Measurements from ENCODE around the gene SLC7A6OS.

The SLC7A6OS gene

DNA sequence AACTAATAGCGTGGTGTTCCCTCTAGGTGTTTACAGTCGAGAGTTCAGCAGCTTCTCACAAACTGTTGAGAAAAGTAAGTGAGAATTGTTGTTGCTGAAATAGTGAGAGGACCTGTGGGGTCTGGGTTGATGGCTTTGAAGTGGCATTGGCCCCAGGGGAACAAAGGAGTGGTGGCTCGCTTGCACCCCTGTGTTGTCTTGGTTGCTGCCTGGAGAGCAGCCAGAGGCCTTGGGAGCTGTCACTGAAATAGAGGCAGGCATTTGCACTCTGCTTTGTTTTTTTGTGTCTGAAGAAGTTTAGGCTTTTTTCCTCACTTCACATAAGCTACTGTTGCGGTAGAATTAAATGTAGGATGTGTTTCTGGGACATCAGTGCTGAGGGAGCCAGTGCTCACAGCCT is 36.9 kb upstream of the SLC7A6OS start:
- H3K27me3 ChIP-seq (replicated peaks; ENCODE audit: control insufficient read depth, insufficient read depth, low read length): no peaks in the 10 kb centered on the region
- TF ChIP-seq, protein P1, sequence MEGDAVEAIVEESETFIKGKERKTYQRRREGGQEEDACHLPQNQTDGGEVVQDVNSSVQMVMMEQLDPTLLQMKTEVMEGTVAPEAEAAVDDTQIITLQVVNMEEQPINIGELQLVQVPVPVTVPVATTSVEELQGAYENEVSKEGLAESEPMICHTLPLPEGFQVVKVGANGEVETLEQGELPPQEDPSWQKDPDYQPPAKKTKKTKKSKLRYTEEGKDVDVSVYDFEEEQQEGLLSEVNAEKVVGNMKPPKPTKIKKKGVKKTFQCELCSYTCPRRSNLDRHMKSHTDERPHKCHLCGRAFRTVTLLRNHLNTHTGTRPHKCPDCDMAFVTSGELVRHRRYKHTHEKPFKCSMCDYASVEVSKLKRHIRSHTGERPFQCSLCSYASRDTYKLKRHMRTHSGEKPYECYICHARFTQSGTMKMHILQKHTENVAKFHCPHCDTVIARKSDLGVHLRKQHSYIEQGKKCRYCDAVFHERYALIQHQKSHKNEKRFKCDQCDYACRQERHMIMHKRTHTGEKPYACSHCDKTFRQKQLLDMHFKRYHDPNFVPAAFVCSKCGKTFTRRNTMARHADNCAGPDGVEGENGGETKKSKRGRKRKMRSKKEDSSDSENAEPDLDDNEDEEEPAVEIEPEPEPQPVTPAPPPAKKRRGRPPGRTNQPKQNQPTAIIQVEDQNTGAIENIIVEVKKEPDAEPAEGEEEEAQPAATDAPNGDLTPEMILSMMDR (IDR thresholded peaks at IDR 0.05; ENCODE audit: insufficient read depth, low read length, poor library complexity, severe bottlenecking): no peak
- peaks cover 30% of the 10 kb centered on the region for H3K36me3 ChIP-seq (ENCODE audit: control insufficient read depth, insufficient read depth, low read length)
- no peak overlapping the region for H3K4me3 ChIP-seq (replicated peaks; ENCODE audit: low read depth, low read length)
- DNase-seq (ENCODE audit: extremely low read depth, insufficient read length): no peak

DNA sequence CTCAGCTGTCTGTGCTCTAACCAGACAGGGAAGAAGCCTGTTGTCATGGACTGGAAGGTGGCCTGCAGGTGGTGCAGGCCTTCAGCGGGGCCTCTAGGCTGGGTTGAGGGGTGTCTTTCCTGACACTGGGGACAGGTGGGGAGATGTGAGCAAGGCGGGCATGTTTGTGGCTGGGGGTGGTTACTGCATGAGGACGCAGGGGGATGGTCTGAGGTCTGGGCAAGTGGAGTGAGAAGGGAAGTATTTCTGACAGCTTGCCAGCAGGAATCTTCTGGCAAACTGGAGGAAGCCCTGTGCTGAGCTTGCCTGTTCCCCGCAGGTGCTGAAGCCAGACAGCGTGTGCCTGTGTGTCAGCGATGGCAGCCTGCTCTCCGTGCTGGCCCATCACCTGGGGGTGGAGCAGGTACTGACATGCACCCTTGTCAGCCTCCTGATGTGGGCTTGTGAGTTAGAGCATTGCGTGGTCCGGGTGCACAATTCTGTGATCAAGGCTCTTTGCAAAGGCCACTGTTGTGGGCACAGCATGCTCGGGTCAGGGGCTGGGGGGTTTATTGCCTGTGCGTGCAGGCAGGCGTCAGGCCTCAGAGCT is 36.2 kb upstream of the SLC7A6OS start:
- no peak overlapping the region for H3K4me3 ChIP-seq (replicated peaks; ENCODE audit: low read depth, low read length)
- no peak for DNase-seq (ENCODE audit: extremely low read depth, insufficient read length)
- peaks cover 28% of the 10 kb centered on the region for H3K36me3 ChIP-seq (ENCODE audit: control insufficient read depth, insufficient read depth, low read length)
- TF ChIP-seq, protein P1 (IDR thresholded peaks at IDR 0.05; ENCODE audit: insufficient read depth, low read length, poor library complexity, severe bottlenecking): no peak
- H3K27me3 ChIP-seq (replicated peaks; ENCODE audit: control insufficient read depth, insufficient read depth, low read length): no peaks in the 10 kb centered on the region

DNA sequence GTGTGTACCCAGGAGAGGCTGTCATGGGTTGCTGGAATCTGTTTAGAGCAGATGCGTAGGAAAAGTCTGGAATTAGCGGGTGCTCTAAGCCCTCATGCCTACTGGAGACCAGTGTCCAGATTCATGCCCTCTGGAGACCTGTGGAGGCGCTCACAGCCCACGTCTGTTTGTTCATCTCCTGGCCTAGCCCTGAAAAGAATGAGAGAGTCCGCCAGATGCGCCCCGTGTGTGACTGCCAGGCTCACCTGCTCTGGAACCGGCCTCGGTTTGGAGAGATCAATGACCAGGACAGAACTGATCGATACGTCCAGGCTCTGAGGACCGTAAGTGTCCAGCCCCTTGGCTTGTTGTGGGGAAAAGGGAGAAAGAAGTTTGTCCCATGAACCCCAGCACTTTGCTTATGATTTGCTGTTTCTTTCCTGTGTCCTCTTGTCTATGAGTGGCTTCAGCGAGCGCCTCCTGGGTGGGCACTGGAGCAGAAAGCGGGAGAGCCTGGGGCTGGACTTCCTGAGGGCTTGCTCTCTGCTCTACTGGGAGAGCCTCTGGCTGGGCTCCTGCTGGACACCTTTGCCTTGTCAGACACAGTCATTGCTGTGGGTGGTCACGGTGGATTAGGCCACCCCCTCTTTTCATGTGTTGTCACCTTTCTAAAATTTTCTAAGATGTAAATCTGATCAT is 35.4 kb upstream of the SLC7A6OS start:
- Histone ChIP-seq H3K4me3 (replicated peaks; ENCODE audit: low read depth, low read length) (no peak overlapping the region), H3K27me3 (replicated peaks; ENCODE audit: control insufficient read depth, insufficient read depth, low read length) (no peaks in the 10 kb centered on the region), H3K36me3 (ENCODE audit: control insufficient read depth, insufficient read depth, low read length) (peaks cover 23% of the 10 kb centered on the region)
- DNase-seq (ENCODE audit: extremely low read depth, insufficient read length): no peak
- TF ChIP-seq, protein P1 (IDR thresholded peaks at IDR 0.05; ENCODE audit: insufficient read depth, low read length, poor library complexity, severe bottlenecking): no peak

DNA sequence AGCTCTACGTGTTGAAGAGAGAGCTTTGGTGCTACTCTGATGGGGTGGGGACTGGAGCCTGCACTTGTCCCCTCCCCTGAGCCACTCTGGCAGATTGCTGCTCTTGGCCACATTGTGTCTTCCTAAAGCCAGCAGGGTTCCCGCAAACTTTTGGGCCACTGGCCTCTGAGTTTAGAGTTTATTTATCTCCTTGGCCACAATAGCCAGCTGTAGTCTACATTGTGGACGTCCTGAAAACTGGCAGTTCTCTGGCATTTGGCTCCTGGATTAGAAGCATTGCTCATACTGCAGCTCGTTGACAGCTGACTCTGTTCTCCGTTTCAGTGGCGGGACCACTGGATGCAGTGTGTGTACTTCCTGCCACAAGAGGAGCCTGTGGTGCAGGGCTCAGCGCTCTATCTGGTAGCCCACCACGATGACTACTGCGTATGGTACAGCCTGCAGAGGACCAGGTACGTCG is 34.6 kb upstream of the SLC7A6OS start:
- TF ChIP-seq, protein P1 (IDR thresholded peaks at IDR 0.05; ENCODE audit: insufficient read depth, low read length, poor library complexity, severe bottlenecking): no peak
- no peaks in the 10 kb centered on the region for H3K27me3 ChIP-seq (replicated peaks; ENCODE audit: control insufficient read depth, insufficient read depth, low read length)
- no peak overlapping the region for H3K4me3 ChIP-seq (replicated peaks; ENCODE audit: low read depth, low read length)
- DNase-seq (ENCODE audit: extremely low read depth, insufficient read length): no peak
- H3K36me3 ChIP-seq (ENCODE audit: control insufficient read depth, insufficient read depth, low read length): peaks cover 25% of the 10 kb centered on the region

DNA sequence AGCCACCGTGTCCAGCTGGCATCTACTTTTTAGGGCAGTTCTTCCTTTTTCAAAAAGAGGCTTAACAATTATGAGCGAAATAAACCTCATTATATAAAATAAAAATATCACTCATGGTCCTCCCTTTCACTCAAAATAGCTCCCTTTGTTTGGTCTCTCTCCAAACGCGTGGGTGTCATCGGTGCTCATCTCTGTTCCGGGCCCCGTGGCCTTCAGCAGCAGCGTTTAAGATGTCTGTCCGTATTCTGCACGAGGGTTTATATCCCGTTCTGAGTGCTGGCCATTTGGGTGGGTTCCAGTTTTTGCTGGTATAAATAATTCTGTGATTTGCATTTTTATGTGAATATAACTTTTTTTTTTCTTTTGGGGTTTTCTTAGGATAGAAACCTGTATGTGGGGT is 33.5 kb upstream of the SLC7A6OS start:
- TF ChIP-seq, protein P1 (IDR thresholded peaks at IDR 0.05; ENCODE audit: insufficient read depth, low read length, poor library complexity, severe bottlenecking): no peak
- Histone ChIP-seq H3K4me3 (replicated peaks; ENCODE audit: low read depth, low read length) (no peak overlapping the region), H3K27me3 (replicated peaks; ENCODE audit: control insufficient read depth, insufficient read depth, low read length) (no peaks in the 10 kb centered on the region), H3K36me3 (ENCODE audit: control insufficient read depth, insufficient read depth, low read length) (peaks cover 33% of the 10 kb centered on the region)
- no peak for DNase-seq (ENCODE audit: extremely low read depth, insufficient read length)
